Astrocyte of the cerebellum (primary cell): ENCODE measurements around the gene TAOK3.
"Not testable (repeated sequence)": the region's sequence is repeated elsewhere in the genome, so short reads cannot be mapped to it uniquely, and the experiment has no call there.

ENCODE experiments used
- DNase-seq: peaks from one replicate; pipeline ENCODE4 v3.0.0-alpha.2; 2011; ENCODE audit warnings: low read depth
- H3K4me3 ChIP-seq: 2 replicates; pipeline ENCODE4 v1.5.1; 2011; ENCODE audit warnings: mild to moderate bottlenecking, low read depth, low read length, moderate library complexity
- CTCF ChIP-seq: IDR thresholded peaks from 2 replicates; pipeline ENCODE4 v1.5.1; 2012; ENCODE audit warnings: low read length, low read depth, moderate library complexity, mild to moderate bottlenecking; ENCODE audit errors: missing control alignments
- in situ Hi-C: cut with HindIII; loops from 2 replicates; pipeline ENCODE4 v1.10.0; 2017; ENCODE audit warnings: low sequenced_read_pairs

TAOK3 gene

GRCh38 chr12:118249547-118249946 is 123.2 kb downstream of the TAOK3 start:
- DNase-seq = no peak
- TF ChIP-seq CTCF = no peak
- in situ Hi-C loops = no loop called here
- no peak overlapping the region for H3K4me3 ChIP-seq

- H3K4me3 ChIP-seq, DNase-seq, in situ Hi-C loops: not testable (repeated sequence)
These were observed 126.8 kb downstream of the TAOK3 start for GRCh38 chr12:118245886-118246285.

- no peak for TF ChIP-seq CTCF
- in situ Hi-C loops = no loop called here
- H3K4me3 ChIP-seq = no peak overlapping the region
- DNase-seq = no peak
These were observed 133.8 kb downstream of the TAOK3 start for GRCh38 chr12:118238888-118239287.

GRCh38 chr12:118237908-118238307 is 134.8 kb downstream of the TAOK3 start:
- H3K4me3 ChIP-seq = no peak overlapping the region
- no peak for DNase-seq
- no peak for TF ChIP-seq CTCF
- in situ Hi-C loops = no loop called here

GRCh38 chr12:118237052-118237665 is 135.5 kb downstream of the TAOK3 start:
- no peak for DNase-seq
- H3K4me3 ChIP-seq = no peak overlapping the region
- in situ Hi-C loops = no loop called here
- no peak for TF ChIP-seq CTCF

- no peak overlapping the region for H3K4me3 ChIP-seq
- no peak for DNase-seq
- in situ Hi-C loops = no loop called here
- no peak for TF ChIP-seq CTCF
These were observed 152.0 kb downstream of the TAOK3 start for GRCh38 chr12:118220702-118221101.

- no peak for DNase-seq
- no peak for TF ChIP-seq CTCF
- in situ Hi-C loops = no loop called here
- H3K4me3 ChIP-seq = no peak overlapping the region
These were observed 152.9 kb downstream of the TAOK3 start for GRCh38 chr12:118219772-118220171.
